ENCODE data around the gene ARHGAP8.

- no peak for TF ChIP-seq CTCF (IDR thresholded peaks at IDR 0.05)
- TF ChIP-seq POLR2A (IDR thresholded peaks at IDR 0.05): no peak
- no peak for TF ChIP-seq EP300 (IDR thresholded peaks at IDR 0.05)
These were observed 70.2 kb downstream of the ARHGAP8 start for GRCh38 chr22:44822534-44822933.
